ENCODE results near the gene IFNL4. TPM values are rescaled to one million over a fixed set of nuclear protein-coding genes. Genes with fewer than 3 reads are reported as not detected.

Gene IFNL4
- total and polyA plus RNA-seq, 10 of the 15 experiments (the other 5 are each of a cell fraction or from before 2014, with no cell fraction given): not detected

- FAIRE-seq: no peak
- in situ Hi-C loops (cut with MboI): no loop called here
- Histone ChIP-seq H3K27ac (ENCODE audit: control insufficient read depth, insufficient read depth) (no peak within 1 kb of the TSS), H3K27me3 (replicated peaks in 1 of 2; ENCODE audit: control insufficient read depth in 2 of 2, insufficient read depth in 2 of 2, low read length in 1 of 2) (peaks cover 0 to 3% of the 10 kb centered on the region in 2 experiments; a peak in 1 of 4 replicates), H2AFZ (ENCODE audit: control insufficient read depth, low read depth, low read length) (no peak within 1 kb of the TSS), H3K4me1 (ENCODE audit: control insufficient read depth, insufficient read depth, low read length) (no peaks in the 10 kb centered on the region), H3K4me2 (ENCODE audit: control insufficient read depth, insufficient read depth) (no peak within 1 kb of the TSS), H3K36me3 (ENCODE audit: control insufficient read depth in 2 of 2, insufficient read depth in 2 of 2, low read length in 1 of 2) (no peaks in the 10 kb centered on the region), H4K20me1 (ENCODE audit: control insufficient read depth, insufficient read depth) (no peaks in the 10 kb centered on the region), H3K4me3 (no peak within 1 kb of the TSS), H3K79me2 (ENCODE audit: control insufficient read depth, insufficient read depth, low read length) (no peaks in the 10 kb centered on the region), H3K9ac (ENCODE audit: control insufficient read depth, insufficient read depth, low read length) (no peak within 1 kb of the TSS), H3K9me3 (replicated peaks; ENCODE audit: control insufficient read depth, insufficient read depth, low read length) (no peaks in the 10 kb centered on the region)
- ChIA-PET POLR2A (no interaction called here), RAD21 (ENCODE audit: unreplicated experiment) (interaction anchor here (0.8 kb wide), 1 partner anchor 166 kb away, joined by 3 read pairs; no protein-coding TSS in a partner anchor), SMC1A (ENCODE audit: uncharacterized antibody, unreplicated experiment) (no interaction called here), CTCF (interaction anchor here (0.7 kb wide), 1 partner anchor 445 kb away, joined by 3 read pairs; no protein-coding TSS in a partner anchor)
- intact Hi-C loops (cut with micrococcal nuclease; ENCODE audit: unreplicated experiment): no loop called here
- WGBS (ENCODE audit: insufficient coverage, insufficient replicate concordance, low lambda C conversion rate, missing lambda C conversion rate): 50% methylated on average over 57 of the region's 57 CpGs
- no peak for ATAC-seq
- no peak for DNase-seq (ENCODE audit: low read depth, low spot score)
- no peak for TF ChIP-seq ZSCAN29 (IDR thresholded peaks at IDR 0.05)
- no peak for TF ChIP-seq E2F8 (IDR thresholded peaks at IDR 0.05; ENCODE audit: low read depth, partially characterized antibody)
- TF ChIP-seq RCOR1 (conservative IDR thresholded peaks at IDR 0.05; ENCODE audit: low read depth, low read length): no peak
- no peak for TF ChIP-seq POLR2AphosphoS2 (IDR thresholded peaks at IDR 0.05; ENCODE audit: low read depth, low read length)
- no peak for TF ChIP-seq CREM (IDR thresholded peaks at IDR 0.05; ENCODE audit: low read depth)
- no peak for TF ChIP-seq EGR1 (IDR thresholded peaks at IDR 0.05; ENCODE audit: borderline replicate concordance in 1 of 2, low read depth in 2 of 2, low read length in 2 of 2)
- no peak for TF ChIP-seq MEF2A (IDR thresholded peaks at IDR 0.05; ENCODE audit: insufficient read depth, low read depth, low read length)
- no TSS peak for BruUV-seq (replicated peaks)
Measured at GRCh38 chr19:39203372-39204341, 45.0 kb downstream of the IFNL4 start, which contains the start of gene SYCN. Gene SYCN, minus strand, starts transcription at chr19:39204263. Its CDS starts 9 bp downstream, at chr19:39204254.
